Measurements from ENCODE around the gene APCDD1L.

GRCh38 chr20:58500256-58500655 is 14.9 kb downstream of the APCDD1L start:
- TF ChIP-seq CTCF (IDR thresholded peaks at IDR 0.05) (no peak), ZFX (IDR thresholded peaks at IDR 0.05; ENCODE audit: borderline replicate concordance) (no peak)

All from 22Rv1 (cell line).